WTC11 (cell line): Measurements from ENCODE around the gene TIMELESS. TPM values are rescaled to one million over a fixed set of nuclear protein-coding genes. Genes with fewer than 3 reads are reported as not detected.

Experiments used
- ATAC-seq: fragments of 200-7000 bp; cut with Tn5 transposase; 2 replicates; pipeline ENCODE4 v1.10.0; 2021; ENCODE audit warnings: mild to moderate bottlenecking, moderate library complexity
- CTCF ChIA-PET: fragments of 300-600 bp; sonication (Branson Sonifier 250); formaldehyde crosslinking; loops from one replicate; lab custom pipeline; 2021; ENCODE audit warnings: antibody characterized with exemption; lab: Charles Lee
- POLR2A ChIA-PET: fragments of 350-600 bp; sonication (Branson Sonifier 250); formaldehyde crosslinking; loops from one replicate; lab custom pipeline; 2021; ENCODE audit warnings: antibody characterized with exemption; lab: Charles Lee
- DNase-seq: peaks from one replicate; pipeline ENCODE4 v3.0.0; 2021; ENCODE audit warnings: low spot score
- H3K27ac Mint-ChIP-seq: 2 replicates; pipeline ENCODE4 v1.8.0; 2021; ENCODE audit warnings: mixed read lengths
- H3K27me3 Mint-ChIP-seq: 2 replicates; pipeline ENCODE4 v1.8.0; 2021; ENCODE audit warnings: low read depth, mild to moderate bottlenecking, moderate library complexity, mixed read lengths
- H3K36me3 Mint-ChIP-seq: 2 replicates; pipeline ENCODE4 v1.8.0; 2021; ENCODE audit warnings: mixed read lengths
- H3K4me1 Mint-ChIP-seq: 2 replicates; pipeline ENCODE4 v1.8.0; 2022; ENCODE audit warnings: mixed read lengths
- H3K4me3 Mint-ChIP-seq: 2 replicates; pipeline ENCODE4 v1.8.0; 2021; ENCODE audit warnings: mild to moderate bottlenecking, moderate library complexity, mixed read lengths
- H3K9me3 Mint-ChIP-seq: 2 replicates; pipeline ENCODE4 v1.8.0; 2021; ENCODE audit warnings: mixed read lengths
- ATF3 ChIP-seq: sonication (generic); formaldehyde crosslinking; conservative IDR thresholded peaks from 2 replicates; pipeline ENCODE4 v1.8.1; 2022; ENCODE audit warnings: mild to moderate bottlenecking, missing genetic modification reagents
- CBFB ChIP-seq: sonication (generic); formaldehyde crosslinking; IDR thresholded peaks from 2 replicates; pipeline ENCODE4 v1.8.1; 2022; ENCODE audit warnings: mild to moderate bottlenecking, low read depth, missing genetic modification reagents
- ETV6 ChIP-seq: sonication (generic); formaldehyde crosslinking; IDR thresholded peaks from 2 replicates; pipeline ENCODE4 v1.8.1; 2022; ENCODE audit warnings: mild to moderate bottlenecking, missing genetic modification reagents
- JAZF1 ChIP-seq: fragments of 250-450 bp; sonication (Bioruptor Pico); IDR thresholded peaks from 2 replicates; pipeline ENCODE4 v1.9.0; 2021; ENCODE audit warnings: moderate library complexity, mild to moderate bottlenecking, inconsistent platforms
- NFATC4 ChIP-seq: fragments of 250-450 bp; sonication (Bioruptor Pico); IDR thresholded peaks from 2 replicates; pipeline ENCODE4 v1.9.0; 2021; ENCODE audit warnings: mild to moderate bottlenecking
- OVOL2 ChIP-seq: fragments of 250-450 bp; sonication (Bioruptor Pico); IDR thresholded peaks from 2 replicates; pipeline ENCODE4 v1.9.0; 2021; ENCODE audit warnings: mild to moderate bottlenecking, borderline replicate concordance
- RELA ChIP-seq: sonication (generic); formaldehyde crosslinking; IDR thresholded peaks from 2 replicates; pipeline ENCODE4 v1.8.1; 2022; ENCODE audit warnings: missing genetic modification reagents, mild to moderate bottlenecking, borderline replicate concordance
- TEAD4 ChIP-seq: sonication (generic); formaldehyde crosslinking; IDR thresholded peaks from 2 replicates; pipeline ENCODE4 v1.8.0; 2022; ENCODE audit warnings: mild to moderate bottlenecking, missing genetic modification reagents
- USF2 ChIP-seq: sonication (generic); formaldehyde crosslinking; IDR thresholded peaks from 2 replicates; pipeline ENCODE4 v1.8.1; 2023; ENCODE audit warnings: mild to moderate bottlenecking, missing genetic modification reagents, moderate library complexity
- ZNF219 ChIP-seq: sonication (generic); formaldehyde crosslinking; IDR thresholded peaks from 2 replicates; pipeline ENCODE4 v1.8.0; 2023; ENCODE audit warnings: missing genetic modification reagents, mild to moderate bottlenecking, borderline replicate concordance
- ZNF263 ChIP-seq: sonication (generic); formaldehyde crosslinking; IDR thresholded peaks from 2 replicates; pipeline ENCODE4 v1.8.1; 2022; ENCODE audit warnings: low read depth, mild to moderate bottlenecking, moderate library complexity, missing genetic modification reagents
- ZNF317 ChIP-seq: sonication (generic); formaldehyde crosslinking; IDR thresholded peaks from 2 replicates; pipeline ENCODE4 v1.8.1; 2023; ENCODE audit warnings: low read depth, mild to moderate bottlenecking, moderate library complexity, missing genetic modification reagents, borderline replicate concordance
- total RNA-seq: library from RNA; stranded (reverse); gene quantifications from 3 replicates; pipeline ENCODE4 v1.2.3, GENCODE V29; 2021
- TF ChIP-seq, protein P1 (sequence below): sonication (generic); formaldehyde crosslinking; IDR thresholded peaks from 2 replicates; pipeline ENCODE4 v1.8.1; 2022; ENCODE audit warnings: low read depth, mild to moderate bottlenecking, moderate library complexity, missing genetic modification reagents, borderline replicate concordance
- TF ChIP-seq, protein P2 (sequence below): fragments of 250-450 bp; sonication (Bioruptor Pico); IDR thresholded peaks from 2 replicates; pipeline ENCODE4 v1.9.0; 2021; ENCODE audit warnings: mild to moderate bottlenecking
- TF ChIP-seq, protein P3 (sequence below): fragments of 250-450 bp; sonication (Bioruptor Pico); IDR thresholded peaks from 2 replicates; pipeline ENCODE4 v1.9.0; 2021; ENCODE audit warnings: moderate library complexity, mild to moderate bottlenecking, inconsistent platforms, borderline replicate concordance

Gene TIMELESS
- total RNA-seq, 1 experiment from 2014 or later = 60.9 TPM

GRCh38 chr12:56477521-56478225, 28.4 kb upstream of the TIMELESS start:
- Mint-ChIP-seq H3K4me1 (no peaks in the 10 kb centered on the region), H3K36me3 (peaks cover 8% of the 10 kb centered on the region; the same call in 1 of the 2 replicates), H3K9me3 (no peaks in the 10 kb centered on the region), H3K27me3 (no peaks in the 10 kb centered on the region), H3K27ac (no peak overlapping the region)
- DNase-seq (no peak), ATAC-seq (no peak)
- CTCF ChIA-PET = no interaction called here
- TF ChIP-seq, protein P1, sequence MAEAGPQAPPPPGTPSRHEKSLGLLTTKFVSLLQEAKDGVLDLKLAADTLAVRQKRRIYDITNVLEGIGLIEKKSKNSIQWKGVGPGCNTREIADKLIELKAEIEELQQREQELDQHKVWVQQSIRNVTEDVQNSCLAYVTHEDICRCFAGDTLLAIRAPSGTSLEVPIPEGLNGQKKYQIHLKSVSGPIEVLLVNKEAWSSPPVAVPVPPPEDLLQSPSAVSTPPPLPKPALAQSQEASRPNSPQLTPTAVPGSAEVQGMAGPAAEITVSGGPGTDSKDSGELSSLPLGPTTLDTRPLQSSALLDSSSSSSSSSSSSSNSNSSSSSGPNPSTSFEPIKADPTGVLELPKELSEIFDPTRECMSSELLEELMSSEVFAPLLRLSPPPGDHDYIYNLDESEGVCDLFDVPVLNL = no peak
- TF ChIP-seq USF2 = no peak
- TF ChIP-seq ETV6 = no peak
- no peak for TF ChIP-seq CBFB (CRISPR knock-in tag)
- no peak for TF ChIP-seq ZNF317 (CRISPR knock-in tag)
- no peak for TF ChIP-seq NFATC4 (CRISPR knock-in tag)
- TF ChIP-seq, all 79 proteins: peak for 0
- POLR2A ChIA-PET = interaction anchor here (0.6 kb wide), 1 partner anchor 52 kb away, joined by 4 read pairs; no protein-coding TSS in a partner anchor
- no peak overlapping the region for H3K4me3 Mint-ChIP-seq

DNA sequence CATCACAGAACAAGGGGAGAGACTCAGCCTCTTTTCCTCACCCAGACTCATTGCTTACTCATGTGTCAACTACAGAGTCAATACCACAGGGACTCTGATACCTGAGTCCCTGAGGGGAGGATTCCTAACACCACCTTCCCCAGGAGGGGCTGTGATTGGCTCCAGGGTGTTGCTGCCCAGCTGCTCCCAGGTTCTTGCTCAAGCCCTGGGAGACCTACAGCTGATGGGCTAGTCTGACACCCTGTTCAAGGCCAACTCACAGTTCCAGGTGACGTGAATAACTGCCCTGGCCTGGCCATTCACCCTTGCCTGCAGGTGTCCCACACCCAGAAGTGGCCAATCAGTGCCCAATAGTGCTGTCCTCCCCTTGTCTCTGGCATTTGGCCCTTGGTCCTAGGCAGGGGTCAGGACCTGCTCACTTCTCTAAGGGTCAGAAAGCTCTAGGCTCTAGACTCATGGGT, 27.8 kb upstream of the TIMELESS start:
- ChIA-PET CTCF (interaction anchor here (1.2 kb wide), 1 partner anchor 14 kb away, joined by 4 read pairs; no protein-coding TSS in a partner anchor), POLR2A (interaction anchor here (0.7 kb wide), 2 partner anchors 223 to 1040 kb away, joined by 5 to 8 read pairs; no protein-coding TSS in a partner anchor)

GRCh38 chr12:56476143-56476542, 26.9 kb upstream of the TIMELESS start:
- H3K4me3 Mint-ChIP-seq = no peak overlapping the region
- POLR2A ChIA-PET = interaction anchor here (0.6 to 0.7 kb wide), 2 partner anchors 224 to 965 kb away, joined by 4 to 5 read pairs; no protein-coding TSS in a partner anchor
- ATAC-seq (no peak), DNase-seq (no peak)
- H3K27me3 Mint-ChIP-seq = no peaks in the 10 kb centered on the region
- H3K4me1 Mint-ChIP-seq = no peaks in the 10 kb centered on the region
- H3K27ac Mint-ChIP-seq = no peak overlapping the region
- CTCF ChIA-PET = interaction anchor here (0.7 to 1.2 kb wide), 3 partner anchors 13 to 160 kb away, joined by 3 to 4 read pairs (median 4); no protein-coding TSS in a partner anchor
- no peaks in the 10 kb centered on the region for H3K9me3 Mint-ChIP-seq
- TF ChIP-seq, protein P2, sequence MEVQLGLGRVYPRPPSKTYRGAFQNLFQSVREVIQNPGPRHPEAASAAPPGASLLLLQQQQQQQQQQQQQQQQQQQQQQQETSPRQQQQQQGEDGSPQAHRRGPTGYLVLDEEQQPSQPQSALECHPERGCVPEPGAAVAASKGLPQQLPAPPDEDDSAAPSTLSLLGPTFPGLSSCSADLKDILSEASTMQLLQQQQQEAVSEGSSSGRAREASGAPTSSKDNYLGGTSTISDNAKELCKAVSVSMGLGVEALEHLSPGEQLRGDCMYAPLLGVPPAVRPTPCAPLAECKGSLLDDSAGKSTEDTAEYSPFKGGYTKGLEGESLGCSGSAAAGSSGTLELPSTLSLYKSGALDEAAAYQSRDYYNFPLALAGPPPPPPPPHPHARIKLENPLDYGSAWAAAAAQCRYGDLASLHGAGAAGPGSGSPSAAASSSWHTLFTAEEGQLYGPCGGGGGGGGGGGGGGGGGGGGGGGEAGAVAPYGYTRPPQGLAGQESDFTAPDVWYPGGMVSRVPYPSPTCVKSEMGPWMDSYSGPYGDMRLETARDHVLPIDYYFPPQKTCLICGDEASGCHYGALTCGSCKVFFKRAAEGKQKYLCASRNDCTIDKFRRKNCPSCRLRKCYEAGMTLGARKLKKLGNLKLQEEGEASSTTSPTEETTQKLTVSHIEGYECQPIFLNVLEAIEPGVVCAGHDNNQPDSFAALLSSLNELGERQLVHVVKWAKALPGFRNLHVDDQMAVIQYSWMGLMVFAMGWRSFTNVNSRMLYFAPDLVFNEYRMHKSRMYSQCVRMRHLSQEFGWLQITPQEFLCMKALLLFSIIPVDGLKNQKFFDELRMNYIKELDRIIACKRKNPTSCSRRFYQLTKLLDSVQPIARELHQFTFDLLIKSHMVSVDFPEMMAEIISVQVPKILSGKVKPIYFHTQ (CRISPR knock-in tag) = no peak
- TF ChIP-seq JAZF1 (CRISPR knock-in tag) (no peak), OVOL2 (no peak), ATF3 (CRISPR knock-in tag) (no peak), ZNF263 (no peak), TEAD4 (CRISPR knock-in tag) (no peak)
- TF ChIP-seq, protein P3, sequence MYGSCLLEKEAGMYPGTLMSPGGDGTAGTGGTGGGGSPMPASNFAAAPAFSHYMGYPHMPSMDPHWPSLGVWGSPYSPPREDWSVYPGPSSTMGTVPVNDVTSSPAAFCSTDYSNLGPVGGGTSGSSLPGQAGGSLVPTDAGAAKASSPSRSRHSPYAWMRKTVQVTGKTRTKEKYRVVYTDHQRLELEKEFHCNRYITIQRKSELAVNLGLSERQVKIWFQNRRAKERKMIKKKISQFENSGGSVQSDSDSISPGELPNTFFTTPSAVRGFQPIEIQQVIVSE (CRISPR knock-in tag) = no peak
- H3K36me3 Mint-ChIP-seq = peaks cover 13% of the 10 kb centered on the region

More for the DNA sequence above, 27.8 kb upstream of the TIMELESS start:
- H3K27me3 Mint-ChIP-seq = no peaks in the 10 kb centered on the region
- H3K27ac Mint-ChIP-seq = no peak overlapping the region
- H3K4me1 Mint-ChIP-seq = no peaks in the 10 kb centered on the region
- peaks cover 11% of the 10 kb centered on the region for H3K36me3 Mint-ChIP-seq
- peak; percentile 44 for ATAC-seq
- no peak for DNase-seq
- H3K4me3 Mint-ChIP-seq = no peak overlapping the region
- H3K9me3 Mint-ChIP-seq = no peaks in the 10 kb centered on the region
- no peak for TF ChIP-seq ZNF219 (CRISPR knock-in tag)
- no peak for TF ChIP-seq RELA (CRISPR knock-in tag)
- no peak for TF ChIP-seq TEAD4 (CRISPR knock-in tag)
